Esophagus squamous epithelium (tissue), 5 donors: ENCODE measurements around the gene KIAA0930. TPM values are rescaled to one million over a fixed set of nuclear protein-coding genes. Genes with fewer than 3 reads are reported as not detected.

ENCODE experiments used
- DNase-seq: peaks from one replicate; lab custom pipeline; 2025; lab: John Stamatoyannopoulos, UW
- H3K27ac ChIP-seq, 4 donors: fragments of 200-600 bp; sonication (generic); one replicate each; pipeline ENCODE4 v1.5.1; 2016 to 2019; ENCODE audit warnings: mild to moderate bottlenecking in 1 of 4
- H3K27me3 ChIP-seq, 4 donors: fragments of 200-600 bp; sonication (generic); 1 replicate in 3 of 4; 2 replicates in 1 of 4; pipeline versions ENCODE4 v1.5.1 to v1.6.0; 2017 to 2021; ENCODE audit warnings: antibody characterized with exemption in 1 of 4
- H3K36me3 ChIP-seq, 3 donors: fragments of 200-600 bp; sonication (generic); one replicate each; pipeline ENCODE4 v1.5.1; 2016 to 2019
- H3K4me1 ChIP-seq, 3 donors: fragments of 200-600 bp; sonication (generic); one replicate each; pipeline ENCODE4 v1.5.1; 2017 to 2019
- H3K4me3 ChIP-seq, 4 donors: fragments of 200-600 bp; sonication (generic); 1 replicate in 3 of 4; 2 replicates in 1 of 4; pipeline ENCODE4 v1.5.1; 2016 to 2019; ENCODE audit warnings: mild to moderate bottlenecking in 2 of 4, moderate library complexity in 1 of 4
- H3K9me3 ChIP-seq, 3 donors: fragments of 200-600 bp; sonication (generic); one replicate each; pipeline ENCODE4 v1.5.1; 2016 to 2019
- POLR2A ChIP-seq, 4 donors: fragments of 450-650 bp; IDR thresholded peaks; one replicate each; pipeline ENCODE4 v1.6.1; 2017; ENCODE audit warnings: antibody characterized with exemption in 4 of 4, mild to moderate bottlenecking in 4 of 4, moderate library complexity in 3 of 4
- WGBS, 2 donors: methylation state at CpG; one replicate each; pipeline ENCODE4 v1.1.5; 2018; 5-methylcytosine and 5-hydroxymethylcytosine counted together
- intact Hi-C: fragments of 100-400 bp; cut with DNase I; formaldehyde crosslinking; loops from one replicate; pipeline ENCODE4 v1.15.0; 2022
- small RNA-seq, 4 donors: library from RNA; depleted of rRNA; stranded (forward); fragments of <200 nt; gene quantifications; one replicate each; pipeline ENCODE3, GENCODE V24; 2016
- total RNA-seq, 4 donors: library from RNA; depleted of rRNA; stranded (reverse); fragments of >200 nt; gene quantifications; one replicate each; pipeline ENCODE4 v1.1.0, GENCODE V29; 2016
- TF ChIP-seq, protein P1 (sequence below), 6 experiments: fragments of 450-650 bp in 4 of 6; fragments of 200-600 bp in 2 of 6; sonication (generic) in 2 of 6; IDR thresholded peaks; one replicate each; pipeline ENCODE4 v1.5.1; 2016 to 2019; ENCODE audit warnings: antibody characterized with exemption in 6 of 6, mild to moderate bottlenecking in 4 of 6, moderate library complexity in 4 of 6
- donor health status: DM: yes; HTN: yes; CAD: no.

The KIAA0930 gene
- total RNA-seq, 4 donors from 2014 or later = 33.1 to 40.2 (median 38.1) TPM

DNA sequence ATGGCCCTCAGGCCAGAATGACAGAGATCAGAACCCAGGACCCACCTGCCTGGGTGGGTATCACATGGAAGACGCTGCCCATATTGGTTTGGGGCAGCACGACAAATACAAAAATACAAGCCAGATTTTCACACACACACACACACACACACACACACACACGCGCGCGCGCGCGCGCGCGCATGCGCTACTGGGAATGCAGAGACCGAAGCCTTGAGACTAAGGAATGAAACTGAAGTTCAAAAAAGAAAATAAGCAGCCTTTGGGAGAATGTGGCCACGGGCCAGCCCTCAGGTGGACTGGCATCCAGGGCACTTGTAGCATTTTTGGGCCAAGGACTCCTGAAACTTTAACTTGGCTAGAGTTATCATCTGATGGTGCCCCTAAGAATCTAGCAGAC, 98.3 kb downstream of the KIAA0930 start:
- H3K4me3 ChIP-seq = no peak overlapping the region
- no peaks in the 10 kb centered on the region for H3K27me3 ChIP-seq
- no peaks in the 10 kb centered on the region for H3K4me1 ChIP-seq
- intact Hi-C loops = no loop called here
- no peaks in the 10 kb centered on the region for H3K36me3 ChIP-seq
- no peaks in the 10 kb centered on the region for H3K9me3 ChIP-seq
- no peak for DNase-seq
- H3K27ac ChIP-seq = no peak overlapping the region
- 91 to 92% methylated on average over 5 to 15 of the region's 15 CpGs for WGBS, 2 donors
- TF ChIP-seq, protein P1, sequence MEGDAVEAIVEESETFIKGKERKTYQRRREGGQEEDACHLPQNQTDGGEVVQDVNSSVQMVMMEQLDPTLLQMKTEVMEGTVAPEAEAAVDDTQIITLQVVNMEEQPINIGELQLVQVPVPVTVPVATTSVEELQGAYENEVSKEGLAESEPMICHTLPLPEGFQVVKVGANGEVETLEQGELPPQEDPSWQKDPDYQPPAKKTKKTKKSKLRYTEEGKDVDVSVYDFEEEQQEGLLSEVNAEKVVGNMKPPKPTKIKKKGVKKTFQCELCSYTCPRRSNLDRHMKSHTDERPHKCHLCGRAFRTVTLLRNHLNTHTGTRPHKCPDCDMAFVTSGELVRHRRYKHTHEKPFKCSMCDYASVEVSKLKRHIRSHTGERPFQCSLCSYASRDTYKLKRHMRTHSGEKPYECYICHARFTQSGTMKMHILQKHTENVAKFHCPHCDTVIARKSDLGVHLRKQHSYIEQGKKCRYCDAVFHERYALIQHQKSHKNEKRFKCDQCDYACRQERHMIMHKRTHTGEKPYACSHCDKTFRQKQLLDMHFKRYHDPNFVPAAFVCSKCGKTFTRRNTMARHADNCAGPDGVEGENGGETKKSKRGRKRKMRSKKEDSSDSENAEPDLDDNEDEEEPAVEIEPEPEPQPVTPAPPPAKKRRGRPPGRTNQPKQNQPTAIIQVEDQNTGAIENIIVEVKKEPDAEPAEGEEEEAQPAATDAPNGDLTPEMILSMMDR (IDR thresholded peaks at IDR 0.05) = no peak
- TF ChIP-seq POLR2A (IDR thresholded peaks at IDR 0.05) = no peak

Small RNA genes within 50 kb of the gene (small RNA-seq; reads per million reads assigned to genes)
- 0.27 to 0.41 (median 0.29) reads per million in 4 donors for gene MIR1249

Other genes starting within 250 kb of the KIAA0930 start
- under 1 TPM in 2 of 4 donors, not detected in 2; 0.04 to 0.19 TPM for gene PHF21B, start 230.9 kb downstream of the KIAA0930 start, total RNA-seq
- gene NUP50, start 77.0 kb downstream of the KIAA0930 start, total RNA-seq = 10 to 100 TPM; 53.7 to 96.4 (median 59.9) TPM
- not detected for gene UPK3A, start 44.1 kb upstream of the KIAA0930 start, total RNA-seq
- gene FAM118A, start 69.0 kb upstream of the KIAA0930 start, total RNA-seq = 10 to 100 TPM; 12.5 to 95.4 (median 18.8) TPM
- not detected for gene SMC1B, start 172.7 kb upstream of the KIAA0930 start, total RNA-seq
- gene RIBC2, start 172.8 kb upstream of the KIAA0930 start, total RNA-seq = under 1 TPM in 3 of 4 donors, not detected in 1; 0.19 to 0.76 (median 0.75) TPM